ENCODE results near the gene TFAP2E. TPM values are rescaled to one million over a fixed set of nuclear protein-coding genes. Genes with fewer than 3 reads are reported as not detected.
A peak's percentile ranks its signal among the peaks of the same experiment; 100 is the strongest.

TFAP2E gene
- 10.2 TPM for total RNA-seq

GRCh38 chr1:35573198-35574124 lies at the start of gene TFAP2E:
Gene TFAP2E, plus strand, starts transcription at chr1:35573314. Its CDS starts 264 bp downstream, at chr1:35573578.
- DNase-seq (ENCODE audit: low spot score in 2 of 2), result peak in 1 of 2 donors; percentile 70
- H3K9me3 ChIP-seq, result no peaks in the 10 kb centered on the region
- H3K4me3 ChIP-seq, result peak within 1 kb of the TSS; percentile 47 to 66
- H3K27ac ChIP-seq, result no peak within 1 kb of the TSS
- no peak for TF ChIP-seq CTCF (IDR thresholded peaks at IDR 0.05)
- intact Hi-C loops (cut with DNase I), result no loop called here
- no peaks in the 10 kb centered on the region for H3K36me3 ChIP-seq
- H3K4me1 ChIP-seq, result peaks cover 0 to 16% of the 10 kb centered on the region in 2 donors
- peaks cover 17% of the 10 kb centered on the region for H3K27me3 ChIP-seq

- Histone ChIP-seq H3K4me1 (no peaks in the 10 kb centered on the region), H3K4me3 (no peak overlapping the region), H3K36me3 (no peaks in the 10 kb centered on the region), H3K27ac (no peak overlapping the region), H3K27me3 (no peaks in the 10 kb centered on the region), H3K9me3 (no peaks in the 10 kb centered on the region)
- intact Hi-C loops (cut with DNase I), result no loop called here
- no peak for TF ChIP-seq CTCF (IDR thresholded peaks at IDR 0.05)
- DNase-seq (ENCODE audit: low spot score in 2 of 2), result no peak
These were observed 49.0 kb upstream of the TFAP2E start for GRCh38 chr1:35524106-35524505.

- Histone ChIP-seq H3K36me3 (peaks cover 6 to 7% of the 10 kb centered on the region in 2 donors), H3K4me1 (peaks cover 0 to 13% of the 10 kb centered on the region in 2 donors), H3K9me3 (no peaks in the 10 kb centered on the region), H3K27me3 (no peaks in the 10 kb centered on the region), H3K27ac (no peak overlapping the region), H3K4me3 (no peak overlapping the region)
- intact Hi-C loops (cut with DNase I), result no loop called here
- TF ChIP-seq CTCF (IDR thresholded peaks at IDR 0.05), result no peak
- no peak for DNase-seq (ENCODE audit: low spot score in 2 of 2)
These were observed 42.9 kb upstream of the TFAP2E start for GRCh38 chr1:35530168-35530567.

GRCh38 chr1:35530946-35531345 lies 42.2 kb upstream of the TFAP2E start:
- no peak overlapping the region for H3K27ac ChIP-seq
- peaks cover 0 to 13% of the 10 kb centered on the region in 2 donors for H3K4me1 ChIP-seq
- no peak for DNase-seq (ENCODE audit: low spot score in 2 of 2)
- H3K4me3 ChIP-seq, result no peak overlapping the region
- TF ChIP-seq CTCF (IDR thresholded peaks at IDR 0.05), result no peak
- intact Hi-C loops (cut with DNase I), result no loop called here
- no peaks in the 10 kb centered on the region for H3K27me3 ChIP-seq
- peaks cover 6 to 7% of the 10 kb centered on the region in 2 donors for H3K36me3 ChIP-seq
- H3K9me3 ChIP-seq, result no peaks in the 10 kb centered on the region

- H3K4me3 ChIP-seq, result no peak overlapping the region
- no peaks in the 10 kb centered on the region for H3K27me3 ChIP-seq
- H3K36me3 ChIP-seq, result peaks cover 6 to 7% of the 10 kb centered on the region in 2 donors
- no peaks in the 10 kb centered on the region for H3K9me3 ChIP-seq
- TF ChIP-seq CTCF (IDR thresholded peaks at IDR 0.05), result no peak
- no peak overlapping the region for H3K27ac ChIP-seq
- intact Hi-C loops (cut with DNase I), result no loop called here
- H3K4me1 ChIP-seq, result peaks cover 0 to 13% of the 10 kb centered on the region in 2 donors
- DNase-seq (ENCODE audit: low spot score in 2 of 2), result no peak
These were observed 41.7 kb upstream of the TFAP2E start for GRCh38 chr1:35531368-35531767.

All from ascending aorta (tissue), 2 donors.